Measurements from ENCODE around the gene ADAP1. TPM values are rescaled to one million over a fixed set of nuclear protein-coding genes. Genes with fewer than 3 reads are reported as not detected.

ADAP1 gene
- total RNA-seq, 1 donor from 2014 or later, result 26.9 TPM

GRCh38 chr7:949021-949934 is 5.2 kb downstream of the ADAP1 start:
- H3K36me3 ChIP-seq (ENCODE audit: control insufficient read depth, insufficient read depth, low read length), result peaks cover 4% of the 10 kb centered on the region
- no peak for FAIRE-seq
- no peak for DNase-seq (ENCODE audit: low read depth)
- TF ChIP-seq CTCF (IDR thresholded peaks at IDR 0.05; ENCODE audit: insufficient read depth, low read length, severe bottlenecking), result no peak
- no peaks in the 10 kb centered on the region for H3K27me3 ChIP-seq (ENCODE audit: control insufficient read depth, insufficient read depth, low read length)
- no peak overlapping the region for H3K4me3 ChIP-seq (ENCODE audit: low read depth, low read length)

DNA sequence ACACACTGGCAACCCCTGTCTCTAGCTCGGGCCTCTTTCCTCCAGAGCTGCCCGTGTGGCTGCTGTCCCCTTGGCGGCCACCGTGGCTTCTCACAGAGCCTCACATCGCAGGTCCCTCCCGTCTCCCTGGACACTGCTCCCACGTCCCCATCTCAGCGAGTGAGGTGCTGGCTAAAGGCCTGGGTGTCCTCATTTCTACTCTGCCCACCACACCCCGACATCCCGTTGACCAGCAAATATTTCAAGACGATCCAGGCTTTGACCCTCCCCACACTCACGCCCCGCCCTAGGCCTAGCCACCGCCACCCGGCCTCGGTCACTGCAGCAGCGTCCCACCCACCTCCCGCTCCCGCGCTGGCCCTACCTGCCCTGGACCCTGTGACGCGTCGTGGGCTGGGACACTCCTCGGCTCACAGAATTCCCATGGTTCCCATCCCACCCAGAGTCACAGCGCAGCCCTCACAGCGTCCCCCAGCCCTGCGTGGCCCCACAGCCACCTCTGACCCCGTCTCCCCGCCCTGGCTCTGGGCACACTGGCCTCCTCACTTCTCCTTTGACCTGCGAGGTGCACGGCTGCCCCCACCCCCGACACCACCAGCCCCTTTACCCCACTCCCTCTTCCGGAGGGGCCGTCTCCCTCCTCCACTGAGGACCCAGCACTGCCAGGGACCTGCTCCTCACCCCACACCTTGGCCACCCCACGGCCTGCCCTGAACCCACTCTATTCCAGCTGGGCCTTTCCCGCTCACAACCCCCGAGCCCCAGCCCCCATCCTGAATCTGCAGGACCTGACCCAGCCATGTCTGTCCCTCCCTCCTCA is 6.9 kb downstream of the ADAP1 start:
- FAIRE-seq (no peak), DNase-seq (ENCODE audit: low read depth) (no peak)
- TF ChIP-seq CTCF (IDR thresholded peaks at IDR 0.05; ENCODE audit: insufficient read depth, low read length, severe bottlenecking), result no peak
- Histone ChIP-seq H3K4me3 (ENCODE audit: low read depth, low read length) (no peak overlapping the region), H3K36me3 (ENCODE audit: control insufficient read depth, insufficient read depth, low read length) (peaks cover 4% of the 10 kb centered on the region), H3K27me3 (ENCODE audit: control insufficient read depth, insufficient read depth, low read length) (no peaks in the 10 kb centered on the region)

DNA sequence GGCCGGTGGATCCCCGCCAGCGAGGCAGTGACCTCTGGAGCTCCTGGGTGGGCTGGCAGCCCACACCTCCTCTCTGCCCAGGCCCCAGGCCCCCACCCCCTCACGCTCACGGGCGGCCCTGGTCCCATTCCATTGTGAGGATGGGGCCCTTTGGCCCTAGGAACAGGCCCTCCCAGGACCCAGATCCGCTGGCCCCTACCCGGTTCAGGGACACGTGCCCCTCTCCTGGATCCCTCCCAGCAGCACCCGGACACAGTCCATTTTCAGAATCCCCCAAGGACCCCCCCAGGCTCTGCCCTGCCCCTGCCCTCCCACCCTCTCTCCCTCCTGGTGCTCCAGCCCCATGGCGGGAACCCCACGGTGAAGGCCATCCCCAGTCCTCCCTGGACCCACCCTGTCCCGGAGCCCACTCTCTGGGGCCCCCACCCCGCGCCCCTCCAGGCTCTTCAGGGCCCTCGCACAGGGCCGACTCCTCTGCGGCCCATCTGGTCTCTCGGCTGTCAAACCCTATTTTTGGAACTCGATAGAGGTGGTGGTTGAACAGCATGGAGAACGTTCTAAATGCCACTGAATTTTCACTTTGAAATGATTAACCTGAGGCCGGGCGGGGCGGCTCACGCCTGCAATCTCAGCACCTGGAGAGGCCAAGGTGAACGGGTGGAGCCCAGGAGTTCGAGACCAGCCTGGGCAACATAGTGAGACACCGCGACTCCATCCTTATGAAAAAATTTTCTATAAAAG is 8.1 kb downstream of the ADAP1 start:
- peak overlapping the region; percentile 20 for H3K4me3 ChIP-seq (ENCODE audit: low read depth, low read length)
- FAIRE-seq (no peak), DNase-seq (ENCODE audit: low read depth) (no peak)
- no peak for TF ChIP-seq CTCF (IDR thresholded peaks at IDR 0.05; ENCODE audit: insufficient read depth, low read length, severe bottlenecking)
- H3K36me3 ChIP-seq (ENCODE audit: control insufficient read depth, insufficient read depth, low read length), result no peaks in the 10 kb centered on the region
- no peaks in the 10 kb centered on the region for H3K27me3 ChIP-seq (ENCODE audit: control insufficient read depth, insufficient read depth, low read length)

GRCh38 chr7:945556-946255 is 8.8 kb downstream of the ADAP1 start:
- FAIRE-seq (no peak), DNase-seq (ENCODE audit: low read depth) (peak; percentile 95)
- peak overlapping the region; percentile 20 for H3K4me3 ChIP-seq (ENCODE audit: low read depth, low read length)
- no peak for TF ChIP-seq CTCF (IDR thresholded peaks at IDR 0.05; ENCODE audit: insufficient read depth, low read length, severe bottlenecking)
- H3K27me3 ChIP-seq (ENCODE audit: control insufficient read depth, insufficient read depth, low read length), result no peaks in the 10 kb centered on the region
- no peaks in the 10 kb centered on the region for H3K36me3 ChIP-seq (ENCODE audit: control insufficient read depth, insufficient read depth, low read length)

- FAIRE-seq (no peak), DNase-seq (ENCODE audit: low read depth) (peak; percentile 39)
- Histone ChIP-seq H3K27me3 (ENCODE audit: control insufficient read depth, insufficient read depth, low read length) (no peaks in the 10 kb centered on the region), H3K4me3 (ENCODE audit: low read depth, low read length) (peak overlapping the region; percentile 9), H3K36me3 (ENCODE audit: control insufficient read depth, insufficient read depth, low read length) (no peaks in the 10 kb centered on the region)
- TF ChIP-seq CTCF (IDR thresholded peaks at IDR 0.05; ENCODE audit: insufficient read depth, low read length, severe bottlenecking), result no peak
Measured at GRCh38 chr7:945147-945555, 9.3 kb downstream of the ADAP1 start.
